H1 (cell line): ENCODE measurements around the gene SP1. TPM values are rescaled to one million over a fixed set of nuclear protein-coding genes. Genes with fewer than 3 reads are reported as not detected.

Source experiments
- BCL11A ChIP-seq, 2 experiments: IDR thresholded peaks; one replicate each; pipeline ENCODE4 v1.6.1; 2011; ENCODE audit warnings: low read depth in 2 of 2, low read length in 2 of 2, mild to moderate bottlenecking in 2 of 2
- CBX5 ChIP-seq: fragments of 300-800, 300-1000 bp; sonication (generic); IDR thresholded peaks from 2 replicates; pipeline ENCODE4 v1.7.1; 2016; ENCODE audit warnings: antibody characterized with exemption, low read length, low read depth
- EP300 ChIP-seq, 2 experiments: IDR thresholded peaks; 1 replicate in 1 of 2; 2 replicates in 1 of 2; pipeline ENCODE4 v1.6.1; 2011 to 2012; ENCODE audit warnings: low read depth in 2 of 2, low read length in 2 of 2, mild to moderate bottlenecking in 2 of 2, borderline replicate concordance in 1 of 2, inconsistent platforms in 1 of 2, moderate library complexity in 1 of 2
- HDAC6 ChIP-seq: IDR thresholded peaks from one replicate; pipeline ENCODE4 v1.7.1; 2012; ENCODE audit warnings: low read depth, mild to moderate bottlenecking, inconsistent platforms, low read length, moderate library complexity
- NRF1 ChIP-seq: IDR thresholded peaks from 2 replicates; pipeline ENCODE4 v1.6.1; 2011; ENCODE audit warnings: mild to moderate bottlenecking, low read depth, low read length, improper control_type of control experiment
- POU5F1 ChIP-seq: IDR thresholded peaks from 2 replicates; pipeline ENCODE4 v1.6.1; 2011; ENCODE audit warnings: low read depth, mild to moderate bottlenecking, low read length, moderate library complexity
- RFX5 ChIP-seq: IDR thresholded peaks from 2 replicates; pipeline ENCODE4 v1.6.1; 2011; ENCODE audit warnings: low read depth, low read length, improper control_type of control experiment, borderline replicate concordance
- SP1 ChIP-seq: IDR thresholded peaks from 2 replicates; pipeline ENCODE4 v1.6.1; 2011; ENCODE audit warnings: low read depth, low read length
- TAF7 ChIP-seq: optimal IDR thresholded peaks from 2 replicates; pipeline ENCODE3; 2011; ENCODE audit warnings: low read depth, mild to moderate bottlenecking, inconsistent platforms, low read length, moderate library complexity, borderline replicate concordance
- polyA plus RNA-seq, 7 experiments: library from polyadenylated mRNA; depleted of rRNA in 3 of 7; stranded (reverse) in 5 of 7; unstranded in 2 of 7; fragments of >200 nt in 5 of 7; fragments of 200-250 nt in 2 of 7; gene quantifications; 1 replicate in 5 of 7; 2 replicates in 1 of 7; 4 replicates in 1 of 7; pipeline versions ENCODE4 v1.2.1 to v1.2.3, GENCODE V29; 2011 to 2013; ENCODE audit warnings: missing spikeins in 2 of 7, mixed read lengths in 2 of 7
- total RNA-seq: library from RNA; stranded (reverse); fragmentation: NEBNext Ultra II Directional; extraction: Animal tissue kit (Norgen Biotek cat#: 25700); gene quantifications from 2 replicates; pipeline ENCODE4 v1.2.1, GENCODE V29; 2021
- TF ChIP-seq, protein P1 (sequence below): IDR thresholded peaks from 2 replicates; pipeline ENCODE4 v1.6.1; 2011; ENCODE audit warnings: low read depth, mild to moderate bottlenecking, low read length; ENCODE audit not compliant: insufficient read depth

SP1 gene
- total and polyA plus RNA-seq, 2 of the 8 experiments (the other 6 are each of a cell fraction or from before 2014, with no cell fraction given), result 50.7 to 75.2 TPM

DNA sequence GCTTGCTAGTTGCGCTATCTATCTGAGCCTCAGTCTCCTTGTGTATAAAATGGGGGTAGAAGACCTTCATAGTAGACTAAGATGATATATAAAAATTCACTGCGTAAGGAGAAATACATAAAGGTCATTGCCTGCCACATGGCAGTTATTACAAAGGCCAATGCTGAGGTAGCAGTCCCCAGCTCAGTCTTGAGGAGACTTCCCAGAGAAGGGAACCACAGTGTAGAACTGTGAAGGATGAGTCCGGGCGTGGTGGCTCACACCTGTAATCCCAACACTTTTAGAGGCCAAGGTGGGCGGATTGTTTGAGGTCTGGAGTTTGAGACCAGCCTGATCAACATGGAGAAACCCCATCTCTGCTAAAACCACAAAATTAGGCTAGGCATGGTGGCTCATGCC is 26.7 kb upstream of the SP1 start (continued):
- TF ChIP-seq HDAC6 (no peak), BCL11A (IDR thresholded peaks at IDR 0.05; ENCODE audit: low read depth in 2 of 2, low read length in 2 of 2) (no peak), SP1 (no peak), CBX5 (no peak), RFX5 (no peak), TAF7 (no peak), EP300 (IDR thresholded peaks at IDR 0.05; ENCODE audit: borderline replicate concordance in 1 of 2, low read depth in 2 of 2, low read length in 2 of 2) (no peak), POU5F1 (no peak), NRF1 (no peak)
- TF ChIP-seq, protein P1, sequence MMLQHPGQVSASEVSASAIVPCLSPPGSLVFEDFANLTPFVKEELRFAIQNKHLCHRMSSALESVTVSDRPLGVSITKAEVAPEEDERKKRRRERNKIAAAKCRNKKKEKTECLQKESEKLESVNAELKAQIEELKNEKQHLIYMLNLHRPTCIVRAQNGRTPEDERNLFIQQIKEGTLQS, result no peak
